Testis (tissue), 2 donors: ENCODE results near the gene WDR19.

Experiments used
- POLR2A ChIP-seq: fragments of 450-650 bp; IDR thresholded peaks from one replicate; pipeline ENCODE4 v1.6.1; 2017; ENCODE audit warnings: antibody characterized with exemption, mild to moderate bottlenecking, moderate library complexity
- TF ChIP-seq, protein P1 (sequence below), 3 experiments: fragments of 450-650 bp in 2 of 3; fragments of 200-600 bp in 1 of 3; sonication (generic) in 1 of 3; IDR thresholded peaks; one replicate each; pipeline ENCODE4 v1.5.1; 2016 to 2019; ENCODE audit warnings: antibody characterized with exemption in 3 of 3, mild to moderate bottlenecking in 2 of 3, moderate library complexity in 1 of 3

- TF ChIP-seq, protein P1, sequence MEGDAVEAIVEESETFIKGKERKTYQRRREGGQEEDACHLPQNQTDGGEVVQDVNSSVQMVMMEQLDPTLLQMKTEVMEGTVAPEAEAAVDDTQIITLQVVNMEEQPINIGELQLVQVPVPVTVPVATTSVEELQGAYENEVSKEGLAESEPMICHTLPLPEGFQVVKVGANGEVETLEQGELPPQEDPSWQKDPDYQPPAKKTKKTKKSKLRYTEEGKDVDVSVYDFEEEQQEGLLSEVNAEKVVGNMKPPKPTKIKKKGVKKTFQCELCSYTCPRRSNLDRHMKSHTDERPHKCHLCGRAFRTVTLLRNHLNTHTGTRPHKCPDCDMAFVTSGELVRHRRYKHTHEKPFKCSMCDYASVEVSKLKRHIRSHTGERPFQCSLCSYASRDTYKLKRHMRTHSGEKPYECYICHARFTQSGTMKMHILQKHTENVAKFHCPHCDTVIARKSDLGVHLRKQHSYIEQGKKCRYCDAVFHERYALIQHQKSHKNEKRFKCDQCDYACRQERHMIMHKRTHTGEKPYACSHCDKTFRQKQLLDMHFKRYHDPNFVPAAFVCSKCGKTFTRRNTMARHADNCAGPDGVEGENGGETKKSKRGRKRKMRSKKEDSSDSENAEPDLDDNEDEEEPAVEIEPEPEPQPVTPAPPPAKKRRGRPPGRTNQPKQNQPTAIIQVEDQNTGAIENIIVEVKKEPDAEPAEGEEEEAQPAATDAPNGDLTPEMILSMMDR (IDR thresholded peaks at IDR 0.05), result no peak
- no peak for TF ChIP-seq POLR2A
Observed at GRCh38 chr4:39235696-39236095, 53.4 kb downstream of the WDR19 start.
